ENCODE results near the gene POLA2. TPM values are rescaled to one million over a fixed set of nuclear protein-coding genes. Genes with fewer than 3 reads are reported as not detected.

Gene POLA2
- polyA plus RNA-seq, 2 of the 4 experiments (the other 2 are of a cell fraction), result 34.5 to 52.3 TPM

GRCh38 chr11:65321828-65322485, 60.2 kb downstream of the POLA2 start:
- no peak for FAIRE-seq
- POLR2A ChIA-PET, result no interaction called here

GRCh38 chr11:65323813-65324212, 62.1 kb downstream of the POLA2 start:
- no peak overlapping the region for H3K4me3 ChIP-seq
- peak; percentile 30 to 57; a peak in 4 of 6 replicates for ATAC-seq
- WGBS (ENCODE audit: missing lambda C conversion rate), result 77% methylated on average over 12 of the region's 12 CpGs
- no peak for FAIRE-seq
- CTCF ChIA-PET, result interaction anchor here (1.4 to 78.3 kb wide), 2 partner anchors 8 to 43 kb away, joined by 5 to 3090 read pairs; partner anchors contain the start of genes CDC42EP2 and POLA2
- POLR2A ChIA-PET, result interaction anchor here (0.9 kb wide), 1 partner anchor 49 kb away, joined by 4 read pairs; no protein-coding TSS in a partner anchor
- no peak overlapping the region for H3K27ac ChIP-seq
- TF ChIP-seq JUN (IDR thresholded peaks at IDR 0.05) (no peak), ZNF302 (CRISPR knock-in tag; IDR thresholded peaks at IDR 0.05) (no peak)
- no peak overlapping the region for H3K4me2 ChIP-seq
- DNase-seq (ENCODE audit: low read depth in 1 of 2, low spot score in 1 of 2), result no peak
- H3K4me1 ChIP-seq, result no peaks in the 10 kb centered on the region
- no peaks in the 10 kb centered on the region for H3K9me3 ChIP-seq

More at GRCh38 chr11:65321828-65322485, 60.2 kb downstream of the POLA2 start:
- ATAC-seq (no peak), DNase-seq (ENCODE audit: low read depth in 1 of 2, low spot score in 1 of 2) (no peak)
- H3K4me3 ChIP-seq, result no peak overlapping the region
- H3K27ac ChIP-seq, result no peak overlapping the region
- 93% methylated on average over 13 of the region's 13 CpGs for WGBS (ENCODE audit: missing lambda C conversion rate)
- H3K4me1 ChIP-seq, result peaks cover 12% of the 10 kb centered on the region
- CTCF ChIA-PET, result interaction anchor here (1.4 to 78.3 kb wide), 4 partner anchors 9 to 118 kb away, joined by 4 to 3090 read pairs (median 32); partner anchors contain the start of genes CDC42EP2, DPF2 and POLA2
- H3K4me2 ChIP-seq, result no peak overlapping the region
- no peaks in the 10 kb centered on the region for H3K9me3 ChIP-seq
- TF ChIP-seq ESRRA (IDR thresholded peaks at IDR 0.05; ENCODE audit: borderline replicate concordance, low read length), result no peak
- no peak for TF ChIP-seq ZSCAN20 (CRISPR knock-in tag; IDR thresholded peaks at IDR 0.05)
- no peak for TF ChIP-seq RNF2 (IDR thresholded peaks at IDR 0.05; ENCODE audit: borderline replicate concordance, low read depth)
- no peak for TF ChIP-seq SMC3 (IDR thresholded peaks at IDR 0.05)
- no peak for TF ChIP-seq REST (IDR thresholded peaks at IDR 0.05)
- no peak for TF ChIP-seq CTCF (IDR thresholded peaks at IDR 0.05)

GRCh38 chr11:65325435-65325834, 63.7 kb downstream of the POLA2 start:
- Histone ChIP-seq H3K27ac (no peak overlapping the region), H3K9me3 (no peaks in the 10 kb centered on the region), H3K4me3 (no peak overlapping the region), H3K4me1 (peaks cover 5% of the 10 kb centered on the region), H3K4me2 (no peak overlapping the region)
- POLR2A ChIA-PET, result no interaction called here
- ATAC-seq, result no peak
- FAIRE-seq, result no peak
- no peak for DNase-seq (ENCODE audit: low read depth in 1 of 2, low spot score in 1 of 2)
- 72% methylated on average over 4 of the region's 4 CpGs for whole genome bisulfite sequencing (ENCODE audit: missing lambda C conversion rate)
- CTCF ChIA-PET, result interaction anchor here (1.5 to 78.3 kb wide), 3 partner anchors 8 to 45 kb away, joined by 4 to 3090 read pairs (median 4); partner anchors contain the start of genes CDC42EP2, DPF2 and POLA2
- TF ChIP-seq TFCP2L1 (CRISPR knock-in tag; IDR thresholded peaks at IDR 0.05) (no peak), ESRRA (IDR thresholded peaks at IDR 0.05; ENCODE audit: borderline replicate concordance, low read length) (no peak), MYC (IDR thresholded peaks at IDR 0.05; ENCODE audit: borderline replicate concordance, low read length) (no peak), HOXA7 (CRISPR knock-in tag; IDR thresholded peaks at IDR 0.05) (no peak), CHD2 (IDR thresholded peaks at IDR 0.05; ENCODE audit: low read length, partially characterized antibody) (no peak), JUN (IDR thresholded peaks at IDR 0.05) (no peak), SREBF2 (IDR thresholded peaks at IDR 0.05) (no peak), RNF2 (IDR thresholded peaks at IDR 0.05; ENCODE audit: borderline replicate concordance, low read depth) (no peak), POLR2A (IDR thresholded peaks at IDR 0.05; ENCODE audit: low read length) (no peak), MAZ (IDR thresholded peaks at IDR 0.05; ENCODE audit: borderline replicate concordance, low read depth, low read length) (no peak), ZC3H11A (IDR thresholded peaks at IDR 0.05) (no peak), CBX8 (IDR thresholded peaks at IDR 0.05) (no peak), CEBPB (IDR thresholded peaks at IDR 0.05) (no peak), JUNB (IDR thresholded peaks at IDR 0.05) (no peak), EP300 (IDR thresholded peaks at IDR 0.05) (no peak), CTCF (IDR thresholded peaks at IDR 0.05) (no peak), SMC3 (IDR thresholded peaks at IDR 0.05) (no peak), ZFP36 (IDR thresholded peaks at IDR 0.05; ENCODE audit: borderline replicate concordance, partially characterized antibody) (no peak), FOXS1 (CRISPR knock-in tag; IDR thresholded peaks at IDR 0.05) (no peak), FOSB (CRISPR knock-in tag; IDR thresholded peaks at IDR 0.05) (no peak)

Measured in A549 (cell line).